ENCODE measurements around the gene NPAS4.
"Not testable (repeated sequence)": the region's sequence is repeated elsewhere in the genome, so short reads cannot be mapped to it uniquely, and the experiment has no call there.

The NPAS4 gene

GRCh38 chr11:66418168-66418985 lies 2.5 kb upstream of the NPAS4 start:
- DNase-seq (ENCODE audit: low read depth) = peak; percentile 95

GRCh38 chr11:66418986-66419308 lies 1.9 kb upstream of the NPAS4 start:
- no peak for DNase-seq (ENCODE audit: low read depth)

GRCh38 chr11:66419825-66420224 lies 1.0 kb upstream of the NPAS4 start:
- DNase-seq (ENCODE audit: low read depth) = no peak

- peak; percentile 79 for DNase-seq (ENCODE audit: low read depth)
Measured at GRCh38 chr11:66421492-66422205, 814 bp downstream of the NPAS4 start.

- DNase-seq (ENCODE audit: low read depth) = no peak
Measured at GRCh38 chr11:66426314-66426713, 5.5 kb downstream of the NPAS4 start.

- DNase-seq (ENCODE audit: low read depth) = no peak
Measured at GRCh38 chr11:66428933-66429332, 8.1 kb downstream of the NPAS4 start.

- DNase-seq (ENCODE audit: low read depth) = peak; percentile 63
Measured at GRCh38 chr11:66429983-66430602, 9.3 kb downstream of the NPAS4 start.

- DNase-seq (ENCODE audit: low read depth) = not testable (repeated sequence)
Measured at GRCh38 chr11:66431287-66431686, 10.5 kb downstream of the NPAS4 start.

- not testable (repeated sequence) for DNase-seq (ENCODE audit: low read depth)
Measured at GRCh38 chr11:66431871-66432329, 11.1 kb downstream of the NPAS4 start.

GRCh38 chr11:66432597-66432996 lies 11.8 kb downstream of the NPAS4 start:
- DNase-seq (ENCODE audit: low read depth) = no peak

- no peak for DNase-seq (ENCODE audit: low read depth)
Measured at GRCh38 chr11:66437979-66438503, 17.2 kb downstream of the NPAS4 start.

GRCh38 chr11:66438504-66439466 lies 17.9 kb downstream of the NPAS4 start, which contains the start of gene MRPL11:
MRPL11 (minus strand) TSS chr11:66438848; CDS start chr11:66438754, 94 bp downstream.
- peak; percentile 89 for DNase-seq (ENCODE audit: low read depth)

GRCh38 chr11:66440101-66440939 lies 19.5 kb downstream of the NPAS4 start:
- not testable (repeated sequence) for DNase-seq (ENCODE audit: low read depth)

GRCh38 chr11:66440940-66441282 lies 20.1 kb downstream of the NPAS4 start:
- not testable (repeated sequence) for DNase-seq (ENCODE audit: low read depth)

- DNase-seq (ENCODE audit: low read depth) = peak; percentile 82
Measured at GRCh38 chr11:66443602-66444001, 22.8 kb downstream of the NPAS4 start.

GRCh38 chr11:66447012-66447411 lies 26.2 kb downstream of the NPAS4 start:
- DNase-seq (ENCODE audit: low read depth) = no peak

GRCh38 chr11:66448523-66448922 lies 27.7 kb downstream of the NPAS4 start:
- DNase-seq (ENCODE audit: low read depth) = no peak

GRCh38 chr11:66450560-66450959 lies 29.7 kb downstream of the NPAS4 start:
- no peak for DNase-seq (ENCODE audit: low read depth)

- no peak for DNase-seq (ENCODE audit: low read depth)
Measured at GRCh38 chr11:66451663-66452062, 30.8 kb downstream of the NPAS4 start.

- DNase-seq (ENCODE audit: low read depth) = no peak
Measured at GRCh38 chr11:66454247-66454646, 33.4 kb downstream of the NPAS4 start.

- no peak for DNase-seq (ENCODE audit: low read depth)
Measured at GRCh38 chr11:66454828-66455227, 34.0 kb downstream of the NPAS4 start.
